Renal pelvis (tissue), 4 donors: ENCODE data around the gene MYL6B. TPM values are rescaled to one million over a fixed set of nuclear protein-coding genes. Genes with fewer than 3 reads are reported as not detected.

Experiments used
- DNase-seq: peaks from one replicate; pipeline ENCODE4 v3.0.0-alpha.2; 2013
- polyA plus RNA-seq, 3 donors: library from polyadenylated mRNA; unstranded; fragments of 120-200 nt; gene quantifications; one replicate each; pipeline ENCODE4 v1.2.1, GENCODE V29; 2013; ENCODE audit not compliant: insufficient read length in 3 of 3

Gene MYL6B
- polyA plus RNA-seq, 3 donors, result 158 to 186 (median 174) TPM

GRCh38 chr12:56118688-56119357 is 33.6 kb upstream of the MYL6B start:
- no peak for DNase-seq

- DNase-seq, result peak; percentile 92
Observed at GRCh38 chr12:56119361-56119796, 33.0 kb upstream of the MYL6B start.

GRCh38 chr12:56120158-56120846 is 32.1 kb upstream of the MYL6B start:
- DNase-seq, result no peak

GRCh38 chr12:56121204-56121870 is 31.1 kb upstream of the MYL6B start:
- DNase-seq, result no peak

- no peak for DNase-seq
Observed at GRCh38 chr12:56122637-56123036, 29.8 kb upstream of the MYL6B start.

GRCh38 chr12:56124133-56124532 is 28.3 kb upstream of the MYL6B start:
- DNase-seq, result no peak

- no peak for DNase-seq
Observed at GRCh38 chr12:56126732-56127239, 25.6 kb upstream of the MYL6B start.

GRCh38 chr12:56127485-56127887 is 24.9 kb upstream of the MYL6B start:
- DNase-seq, result no peak

- peak; percentile 100 for DNase-seq
Observed at GRCh38 chr12:56127888-56128669, 24.3 kb upstream of the MYL6B start, which contains the start of gene ESYT1. TSS of gene ESYT1 (plus strand) at chr12:56128267. CDS start at chr12:56128320, 53 bp downstream.

GRCh38 chr12:56128670-56129205 is 23.6 kb upstream of the MYL6B start:
- no peak for DNase-seq

GRCh38 chr12:56129206-56129941 is 23.0 kb upstream of the MYL6B start:
- no peak for DNase-seq

- DNase-seq, result no peak
Observed at GRCh38 chr12:56129942-56130495, 22.4 kb upstream of the MYL6B start.

GRCh38 chr12:56130876-56131275 is 21.5 kb upstream of the MYL6B start:
- DNase-seq, result no peak

GRCh38 chr12:56134897-56135296 is 17.5 kb upstream of the MYL6B start:
- DNase-seq, result no peak

- DNase-seq, result no peak
Observed at GRCh38 chr12:56137853-56138571, 14.4 kb upstream of the MYL6B start.

- no peak for DNase-seq
Observed at GRCh38 chr12:56141946-56142784, 10.2 kb upstream of the MYL6B start.

- DNase-seq, result no peak
Observed at GRCh38 chr12:56143217-56143616, 9.2 kb upstream of the MYL6B start.

- DNase-seq, result no peak
Observed at GRCh38 chr12:56143870-56144269, 8.5 kb upstream of the MYL6B start.

GRCh38 chr12:56145217-56145616 is 7.2 kb upstream of the MYL6B start:
- DNase-seq, result no peak
